ENCODE results near the gene FALEC. TPM values are rescaled to one million over a fixed set of nuclear protein-coding genes. Genes with fewer than 3 reads are reported as not detected.
"Not testable (repeated sequence)": the region's sequence is repeated elsewhere in the genome, so short reads cannot be mapped to it uniquely, and the experiment has no call there.

Gene FALEC
- total RNA-seq, 6 experiments from 2014 or later: 0.43 to 0.59 TPM; not detected in 4

- H3K4me3 Mint-ChIP-seq: peak overlapping the region; percentile 96
- peaks cover 65% of the 10 kb centered on the region for H3K27me3 Mint-ChIP-seq (ENCODE audit: insufficient read depth)
- TF ChIP-seq, protein P1, sequence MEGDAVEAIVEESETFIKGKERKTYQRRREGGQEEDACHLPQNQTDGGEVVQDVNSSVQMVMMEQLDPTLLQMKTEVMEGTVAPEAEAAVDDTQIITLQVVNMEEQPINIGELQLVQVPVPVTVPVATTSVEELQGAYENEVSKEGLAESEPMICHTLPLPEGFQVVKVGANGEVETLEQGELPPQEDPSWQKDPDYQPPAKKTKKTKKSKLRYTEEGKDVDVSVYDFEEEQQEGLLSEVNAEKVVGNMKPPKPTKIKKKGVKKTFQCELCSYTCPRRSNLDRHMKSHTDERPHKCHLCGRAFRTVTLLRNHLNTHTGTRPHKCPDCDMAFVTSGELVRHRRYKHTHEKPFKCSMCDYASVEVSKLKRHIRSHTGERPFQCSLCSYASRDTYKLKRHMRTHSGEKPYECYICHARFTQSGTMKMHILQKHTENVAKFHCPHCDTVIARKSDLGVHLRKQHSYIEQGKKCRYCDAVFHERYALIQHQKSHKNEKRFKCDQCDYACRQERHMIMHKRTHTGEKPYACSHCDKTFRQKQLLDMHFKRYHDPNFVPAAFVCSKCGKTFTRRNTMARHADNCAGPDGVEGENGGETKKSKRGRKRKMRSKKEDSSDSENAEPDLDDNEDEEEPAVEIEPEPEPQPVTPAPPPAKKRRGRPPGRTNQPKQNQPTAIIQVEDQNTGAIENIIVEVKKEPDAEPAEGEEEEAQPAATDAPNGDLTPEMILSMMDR (IDR thresholded peaks at IDR 0.05): no peak
- peak overlapping the region; percentile 96 for H3K27ac Mint-ChIP-seq
- peaks cover 24% of the 10 kb centered on the region for H3K9me3 Mint-ChIP-seq
- DNase-seq: no peak
- peaks cover 22% of the 10 kb centered on the region for H3K36me3 Mint-ChIP-seq (ENCODE audit: low read depth)
- H3K4me1 Mint-ChIP-seq (ENCODE audit: low read depth): peaks cover 76% of the 10 kb centered on the region
Measured at GRCh38 chr1:150567341-150567716, 51.8 kb downstream of the FALEC start.

- TF ChIP-seq, protein P1 (IDR thresholded peaks at IDR 0.05): peak; percentile 40
- H3K4me3 Mint-ChIP-seq: peak overlapping the region; percentile 96
- peak overlapping the region; percentile 96 for H3K27ac Mint-ChIP-seq
- H3K27me3 Mint-ChIP-seq (ENCODE audit: insufficient read depth): peaks cover 72% of the 10 kb centered on the region
- H3K4me1 Mint-ChIP-seq (ENCODE audit: low read depth): peaks cover 76% of the 10 kb centered on the region
- H3K36me3 Mint-ChIP-seq (ENCODE audit: low read depth): peaks cover 28% of the 10 kb centered on the region
- DNase-seq: peak; percentile 94
- H3K9me3 Mint-ChIP-seq: peaks cover 28% of the 10 kb centered on the region
Measured at GRCh38 chr1:150567717-150568593, 52.4 kb downstream of the FALEC start.

- Mint-ChIP-seq H3K4me3 (peak overlapping the region; percentile 96), H3K27me3 (ENCODE audit: insufficient read depth) (peaks cover 78% of the 10 kb centered on the region), H3K9me3 (peaks cover 28% of the 10 kb centered on the region), H3K27ac (peak overlapping the region; percentile 96), H3K4me1 (ENCODE audit: low read depth) (peaks cover 76% of the 10 kb centered on the region), H3K36me3 (ENCODE audit: low read depth) (peaks cover 35% of the 10 kb centered on the region)
- DNase-seq: no peak
- TF ChIP-seq, protein P1 (IDR thresholded peaks at IDR 0.05): no peak
Measured at GRCh38 chr1:150568594-150568966, 53.0 kb downstream of the FALEC start.

DNA sequence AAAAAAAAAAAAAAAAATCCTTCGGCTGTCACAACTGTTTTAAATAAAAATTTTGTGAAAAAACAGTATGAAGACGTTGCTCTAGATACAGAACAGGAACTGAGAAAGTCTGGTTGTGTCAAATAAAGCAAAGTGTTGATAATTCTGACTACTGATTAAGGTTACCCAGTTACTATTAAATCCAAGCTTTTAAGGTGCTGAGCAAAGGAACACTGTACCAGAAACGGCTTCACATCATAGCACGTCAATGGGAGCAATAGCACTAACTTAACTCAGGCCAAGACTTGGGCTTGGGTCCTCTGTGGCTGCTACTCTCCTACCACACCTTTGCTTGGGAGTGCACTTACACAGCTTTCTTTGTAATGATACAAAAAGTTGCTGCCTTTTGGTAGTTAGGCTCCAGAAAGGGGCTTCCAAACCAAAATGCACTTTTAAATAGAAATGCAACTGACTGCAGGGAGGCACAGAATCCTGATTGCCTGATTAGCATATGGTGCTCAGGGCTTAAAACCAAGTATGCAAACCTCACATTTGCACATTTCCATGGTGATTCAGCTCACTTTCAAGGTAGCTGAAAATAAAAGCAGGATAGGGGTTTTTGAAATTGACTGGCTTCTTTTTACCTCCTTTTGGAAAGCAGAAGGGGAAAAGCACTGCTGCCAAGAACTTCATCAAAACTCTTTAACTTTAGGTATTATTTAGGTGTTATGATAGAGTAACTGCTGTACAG is 57.5 kb downstream of the FALEC start:
- Mint-ChIP-seq H3K36me3 (ENCODE audit: low read depth) (peaks cover 80% of the 10 kb centered on the region), H3K4me1 (ENCODE audit: low read depth) (peaks cover 75% of the 10 kb centered on the region), H3K9me3 (peaks cover 41% of the 10 kb centered on the region), H3K27me3 (ENCODE audit: insufficient read depth) (peaks cover 94% of the 10 kb centered on the region), H3K4me3 (peak overlapping the region; percentile 96), H3K27ac (peak overlapping the region; percentile 96)
- DNase-seq: no peak
- TF ChIP-seq, protein P1 (IDR thresholded peaks at IDR 0.05): no peak

- Mint-ChIP-seq H3K4me3 (peak overlapping the region; percentile 96), H3K36me3 (ENCODE audit: low read depth) (peaks cover 85% of the 10 kb centered on the region)
Measured at GRCh38 chr1:150573648-150574071, 58.1 kb downstream of the FALEC start.

More at GRCh38 chr1:150573648-150574071, 58.1 kb downstream of the FALEC start:
- DNase-seq: not testable (repeated sequence)
- Mint-ChIP-seq H3K27ac (peak overlapping the region; percentile 96), H3K27me3 (ENCODE audit: insufficient read depth) (peaks cover 94% of the 10 kb centered on the region), H3K4me1 (ENCODE audit: low read depth) (peaks cover 69% of the 10 kb centered on the region), H3K9me3 (peaks cover 47% of the 10 kb centered on the region)

Data from HFFc6 (cell line).